Inflammatory macrophage (primary cell): ENCODE measurements around the gene KDM4B.
A peak's percentile ranks its signal among the peaks of the same experiment; 100 is the strongest.
"Not testable (repeated sequence)": the region's sequence is repeated elsewhere in the genome, so short reads cannot be mapped to it uniquely, and the experiment has no call there.

ENCODE experiments used
- DNase-seq, 2 donors: peaks; one replicate each; pipeline ENCODE4 v3.0.0-alpha.2; 2020 to 2022

The KDM4B gene

GRCh38 chr19:5154129-5154798 is 185.4 kb downstream of the KDM4B start:
- DNase-seq, result peak in 1 of 2 donors; percentile 18

- DNase-seq, result no peak
These were observed 186.0 kb downstream of the KDM4B start for GRCh38 chr19:5154799-5155426.

- no peak for DNase-seq
These were observed 186.8 kb downstream of the KDM4B start for GRCh38 chr19:5155586-5156210.

- no peak for DNase-seq
These were observed 187.5 kb downstream of the KDM4B start for GRCh38 chr19:5156231-5156986.

GRCh38 chr19:5157186-5157585 is 188.3 kb downstream of the KDM4B start:
- DNase-seq, result no peak

- not testable (repeated sequence) for DNase-seq
These were observed 189.7 kb downstream of the KDM4B start for GRCh38 chr19:5158549-5159134.

GRCh38 chr19:5160158-5160795 is 191.4 kb downstream of the KDM4B start:
- peak in 1 of 2 donors; percentile 31 for DNase-seq

- DNase-seq, result not testable (repeated sequence)
These were observed 196.2 kb downstream of the KDM4B start for GRCh38 chr19:5164845-5165696.

- no peak for DNase-seq
These were observed 196.7 kb downstream of the KDM4B start for GRCh38 chr19:5165697-5166019.

- no peak for DNase-seq
These were observed 197.3 kb downstream of the KDM4B start for GRCh38 chr19:5166262-5166661.

GRCh38 chr19:5170329-5170745 is 201.4 kb downstream of the KDM4B start:
- DNase-seq, result peak; percentile 31 to 33

GRCh38 chr19:5171711-5172110 is 202.8 kb downstream of the KDM4B start:
- no peak for DNase-seq

- peak; percentile 6 to 55 for DNase-seq
These were observed 204.1 kb downstream of the KDM4B start for GRCh38 chr19:5172859-5173630.

- DNase-seq, result no peak
These were observed 205.1 kb downstream of the KDM4B start for GRCh38 chr19:5173993-5174392.

GRCh38 chr19:5177745-5178450 is 209.0 kb downstream of the KDM4B start:
- no peak for DNase-seq

GRCh38 chr19:5178841-5179240 is 209.9 kb downstream of the KDM4B start:
- DNase-seq, result no peak

GRCh38 chr19:5179256-5179655 is 210.3 kb downstream of the KDM4B start:
- DNase-seq, result no peak

- DNase-seq, result no peak
These were observed 212.4 kb downstream of the KDM4B start for GRCh38 chr19:5181329-5181728.

- DNase-seq, result no peak
These were observed 213.8 kb downstream of the KDM4B start for GRCh38 chr19:5182751-5183150.

- no peak for DNase-seq
These were observed 214.7 kb downstream of the KDM4B start for GRCh38 chr19:5183616-5184015.
